Esophagus muscularis mucosa (tissue), 4 donors: ENCODE data around the gene EPGN.

ENCODE experiments used
- EP300 ChIP-seq: sonication (generic); formaldehyde crosslinking; IDR thresholded peaks from one replicate; pipeline ENCODE4 v1.6.1; 2017; ENCODE audit warnings: antibody characterized with exemption
- POLR2A ChIP-seq: fragments of 450-650 bp; IDR thresholded peaks from one replicate; pipeline ENCODE4 v1.6.1; 2017; ENCODE audit warnings: antibody characterized with exemption, moderate library complexity, mild to moderate bottlenecking, low read depth
- POLR2AphosphoS5 ChIP-seq, 2 donors: sonication (generic); formaldehyde crosslinking; IDR thresholded peaks; one replicate each; pipeline ENCODE4 v1.6.1; 2017; ENCODE audit warnings: antibody characterized with exemption in 2 of 2
- TF ChIP-seq, protein P1 (sequence below), 3 experiments: fragments of 200-600 bp in 2 of 3; fragments of 450-650 bp in 1 of 3; sonication (generic) in 2 of 3; IDR thresholded peaks; one replicate each; pipeline ENCODE4 v1.5.1; 2017 to 2019; ENCODE audit warnings: antibody characterized with exemption in 3 of 3, mild to moderate bottlenecking in 2 of 3, moderate library complexity in 1 of 3

DNA sequence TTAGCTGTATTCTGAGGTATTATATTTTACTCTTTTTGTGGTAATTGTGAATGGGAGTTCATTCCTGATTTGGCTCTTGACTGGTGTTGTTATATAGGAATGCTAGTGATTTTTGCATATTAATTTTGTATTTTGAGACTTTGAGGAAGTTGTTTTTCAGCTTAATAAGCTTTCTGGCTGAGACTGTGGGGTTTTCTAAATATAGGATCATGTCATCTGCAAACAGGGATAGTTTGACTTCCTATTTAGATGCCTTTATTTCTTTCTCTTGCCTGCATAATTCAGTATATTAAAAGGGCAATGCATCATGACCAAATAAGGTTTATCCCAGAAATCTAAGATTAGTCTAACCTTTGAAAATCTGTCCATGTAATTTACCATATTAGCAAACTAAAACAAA, 44.7 kb upstream of the EPGN start:
- TF ChIP-seq, protein P1, sequence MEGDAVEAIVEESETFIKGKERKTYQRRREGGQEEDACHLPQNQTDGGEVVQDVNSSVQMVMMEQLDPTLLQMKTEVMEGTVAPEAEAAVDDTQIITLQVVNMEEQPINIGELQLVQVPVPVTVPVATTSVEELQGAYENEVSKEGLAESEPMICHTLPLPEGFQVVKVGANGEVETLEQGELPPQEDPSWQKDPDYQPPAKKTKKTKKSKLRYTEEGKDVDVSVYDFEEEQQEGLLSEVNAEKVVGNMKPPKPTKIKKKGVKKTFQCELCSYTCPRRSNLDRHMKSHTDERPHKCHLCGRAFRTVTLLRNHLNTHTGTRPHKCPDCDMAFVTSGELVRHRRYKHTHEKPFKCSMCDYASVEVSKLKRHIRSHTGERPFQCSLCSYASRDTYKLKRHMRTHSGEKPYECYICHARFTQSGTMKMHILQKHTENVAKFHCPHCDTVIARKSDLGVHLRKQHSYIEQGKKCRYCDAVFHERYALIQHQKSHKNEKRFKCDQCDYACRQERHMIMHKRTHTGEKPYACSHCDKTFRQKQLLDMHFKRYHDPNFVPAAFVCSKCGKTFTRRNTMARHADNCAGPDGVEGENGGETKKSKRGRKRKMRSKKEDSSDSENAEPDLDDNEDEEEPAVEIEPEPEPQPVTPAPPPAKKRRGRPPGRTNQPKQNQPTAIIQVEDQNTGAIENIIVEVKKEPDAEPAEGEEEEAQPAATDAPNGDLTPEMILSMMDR (IDR thresholded peaks at IDR 0.05), result no peak
- no peak for TF ChIP-seq POLR2A
- TF ChIP-seq EP300, result no peak
- no peak for TF ChIP-seq POLR2AphosphoS5 (IDR thresholded peaks at IDR 0.05)
